Right atrium auricular region (tissue), 2 donors: ENCODE data around the gene NT5E. TPM values are rescaled to one million over a fixed set of nuclear protein-coding genes. Genes with fewer than 3 reads are reported as not detected.

Source experiments
- DNase-seq: peaks from one replicate; pipeline ENCODE4 v3.0.0-alpha.2; 2019; ENCODE audit warnings: low spot score
- H3K27ac ChIP-seq, 2 donors: fragments of 200-600 bp; sonication (generic); 1 replicate in 1 of 2; 2 replicates in 1 of 2; pipeline ENCODE4 v1.5.1; 2016 to 2019
- H3K27me3 ChIP-seq, 2 donors: fragments of 200-600 bp; sonication (generic); one replicate each; pipeline versions ENCODE4 v1.5.1 to v1.6.0; 2017 to 2019
- H3K36me3 ChIP-seq: fragments of 200-600 bp; sonication (generic); one replicate; pipeline ENCODE4 v1.5.1; 2016
- H3K4me1 ChIP-seq, 2 donors: fragments of 200-600 bp; sonication (generic); one replicate each; pipeline versions ENCODE4 v1.5.1 to v1.6.0; 2017 to 2019
- H3K4me3 ChIP-seq, 2 donors: fragments of 200-600 bp; sonication (generic); 1 replicate in 1 of 2; 2 replicates in 1 of 2; pipeline ENCODE4 v1.5.1; 2017 to 2019; ENCODE audit warnings: mild to moderate bottlenecking in 1 of 2, moderate library complexity in 1 of 2
- H3K9me3 ChIP-seq, 2 donors: fragments of 200-600 bp; sonication (generic); one replicate each; pipeline ENCODE4 v1.5.1; 2019
- CTCF ChIP-seq, 2 donors: fragments of 200-600 bp; sonication (generic); IDR thresholded peaks; one replicate each; pipeline ENCODE4 v1.5.1; 2019; ENCODE audit warnings: antibody characterized with exemption in 2 of 2
- total RNA-seq, 2 donors: library from RNA; depleted of rRNA; stranded (reverse); fragments of >200 nt; gene quantifications; one replicate each; pipeline ENCODE4 v1.1.0, GENCODE V29; 2016

NT5E gene
- total RNA-seq, 2 donors from 2014 or later = 7.1 to 10.6 TPM

GRCh38 chr6:85461798-85462170 lies 11.9 kb downstream of the NT5E start:
- Histone ChIP-seq H3K4me1 (peaks cover 0 to 22% of the 10 kb centered on the region in 2 donors), H3K9me3 (no peaks in the 10 kb centered on the region), H3K4me3 (no peak overlapping the region), H3K36me3 (no peaks in the 10 kb centered on the region), H3K27ac (peak overlapping the region; percentile 13 to 63), H3K27me3 (no peaks in the 10 kb centered on the region)
- no peak for TF ChIP-seq CTCF (IDR thresholded peaks at IDR 0.05)
- DNase-seq = no peak

GRCh38 chr6:85462673-85463072 lies 12.8 kb downstream of the NT5E start:
- H3K9me3 ChIP-seq = no peaks in the 10 kb centered on the region
- H3K27ac ChIP-seq = no peak overlapping the region
- no peaks in the 10 kb centered on the region for H3K27me3 ChIP-seq
- no peaks in the 10 kb centered on the region for H3K36me3 ChIP-seq
- DNase-seq = no peak
- no peak overlapping the region for H3K4me3 ChIP-seq
- H3K4me1 ChIP-seq = peaks cover 0 to 22% of the 10 kb centered on the region in 2 donors
- no peak for TF ChIP-seq CTCF (IDR thresholded peaks at IDR 0.05)

- H3K9me3 ChIP-seq = no peaks in the 10 kb centered on the region
- H3K27ac ChIP-seq = no peak overlapping the region
- no peaks in the 10 kb centered on the region for H3K27me3 ChIP-seq
- H3K4me1 ChIP-seq = peaks cover 0 to 15% of the 10 kb centered on the region in 2 donors
- H3K36me3 ChIP-seq = no peaks in the 10 kb centered on the region
- no peak for DNase-seq
- no peak for TF ChIP-seq CTCF (IDR thresholded peaks at IDR 0.05)
- no peak overlapping the region for H3K4me3 ChIP-seq
These were observed 13.9 kb downstream of the NT5E start for GRCh38 chr6:85463621-85464259.

- Histone ChIP-seq H3K36me3 (no peaks in the 10 kb centered on the region), H3K27me3 (no peaks in the 10 kb centered on the region), H3K27ac (peak overlapping the region in 1 of 2 donors; percentile 35), H3K9me3 (no peaks in the 10 kb centered on the region), H3K4me3 (no peak overlapping the region), H3K4me1 (peaks cover 0 to 12% of the 10 kb centered on the region in 2 donors)
- no peak for TF ChIP-seq CTCF (IDR thresholded peaks at IDR 0.05)
- no peak for DNase-seq
These were observed 14.4 kb downstream of the NT5E start for GRCh38 chr6:85464260-85464644.

GRCh38 chr6:85464722-85465150 lies 14.9 kb downstream of the NT5E start:
- H3K4me3 ChIP-seq = no peak overlapping the region
- H3K27ac ChIP-seq = peak overlapping the region in 1 of 2 donors; percentile 35
- no peaks in the 10 kb centered on the region for H3K36me3 ChIP-seq
- DNase-seq = no peak
- H3K4me1 ChIP-seq = peaks cover 0 to 12% of the 10 kb centered on the region in 2 donors
- H3K27me3 ChIP-seq = no peaks in the 10 kb centered on the region
- TF ChIP-seq CTCF (IDR thresholded peaks at IDR 0.05) = no peak
- no peaks in the 10 kb centered on the region for H3K9me3 ChIP-seq

- no peak for DNase-seq
- no peak for TF ChIP-seq CTCF (IDR thresholded peaks at IDR 0.05)
- Histone ChIP-seq H3K36me3 (no peaks in the 10 kb centered on the region), H3K9me3 (no peaks in the 10 kb centered on the region), H3K4me3 (no peak overlapping the region), H3K27ac (no peak overlapping the region), H3K27me3 (no peaks in the 10 kb centered on the region), H3K4me1 (peaks cover 0 to 12% of the 10 kb centered on the region in 2 donors)
These were observed 15.9 kb downstream of the NT5E start for GRCh38 chr6:85465762-85466161.
